Neural cell (in vitro differentiated cells): Measurements from ENCODE around the gene CD99. TPM values are rescaled to one million over a fixed set of nuclear protein-coding genes. Genes with fewer than 3 reads are reported as not detected.

Source experiments
- H2AFZ ChIP-seq: fragments of 200-600, 300-800 bp; sonication (generic), shearing (Covaris generic); 2 replicates; pipeline ENCODE4 v1.6.0; 2014; ENCODE audit warnings: low read depth, mild to moderate bottlenecking, antibody characterized with exemption, low read length, moderate library complexity
- H3F3A ChIP-seq: fragments of 200-600 bp; shearing (Covaris generic); 2 replicates; pipeline ENCODE4 v1.6.1; 2016; ENCODE audit warnings: mild to moderate bottlenecking, moderate library complexity, mixed read lengths, antibody characterized with exemption, low read length; ENCODE audit not compliant: insufficient read depth, poor library complexity, severe bottlenecking
- H3K27ac ChIP-seq: fragments of 200-600, 300-800 bp; sonication (generic), shearing (Covaris generic); 2 replicates; pipeline ENCODE4 v1.5.1; 2014; ENCODE audit warnings: mild to moderate bottlenecking, low read length, moderate library complexity
- H3K27me3 ChIP-seq: fragments of 300-800, 200-600 bp; sonication (generic), shearing (Covaris generic); 2 replicates; pipeline ENCODE4 v1.6.0; 2014; ENCODE audit warnings: mild to moderate bottlenecking, low read depth, low read length, moderate library complexity; ENCODE audit not compliant: insufficient read depth
- H3K36me3 ChIP-seq: fragments of 300-800, 200-600 bp; sonication (generic), shearing (Covaris generic); 2 replicates; pipeline ENCODE4 v1.5.1; 2014; ENCODE audit warnings: mild to moderate bottlenecking, antibody characterized with exemption, low read length, moderate library complexity; ENCODE audit not compliant: insufficient read depth
- H3K4me2 ChIP-seq: fragments of 300-800, 200-600 bp; sonication (generic), shearing (Covaris generic); 2 replicates; pipeline ENCODE4 v1.6.0; 2014; ENCODE audit warnings: mild to moderate bottlenecking, low read length
- H3K4me3 ChIP-seq: fragments of 300-800, 200-600 bp; sonication (generic), shearing (Covaris generic); 2 replicates; pipeline ENCODE4 v1.5.1; 2014; ENCODE audit warnings: mild to moderate bottlenecking, low read length, moderate library complexity
- H3K79me2 ChIP-seq: fragments of 200-600 bp; shearing (Covaris generic); replicated peaks from 2 replicates; pipeline ENCODE4 v1.6.0; 2014; ENCODE audit warnings: mild to moderate bottlenecking, low read length, moderate library complexity; ENCODE audit not compliant: insufficient read depth
- H3K9ac ChIP-seq: fragments of 300-800, 200-600 bp; sonication (generic), shearing (Covaris generic); 2 replicates; pipeline ENCODE4 v1.6.1; 2016; ENCODE audit warnings: mild to moderate bottlenecking, low read length, mixed read lengths
- H3K9me2 ChIP-seq: fragments of 200-600 bp; shearing (Covaris generic); 2 replicates; pipeline ENCODE4 v1.6.1; 2016; ENCODE audit warnings: mild to moderate bottlenecking, low read length, mixed read lengths; ENCODE audit not compliant: insufficient read depth
- H3K9me3 ChIP-seq: fragments of 200-600, 300-800 bp; sonication (generic), shearing (Covaris generic); 2 replicates; pipeline ENCODE4 v1.6.1; 2016; ENCODE audit warnings: mild to moderate bottlenecking, mixed run types, low read length, moderate library complexity, mixed read lengths
- H4K20me1 ChIP-seq: fragments of 200-600 bp; shearing (Covaris generic); 2 replicates; pipeline ENCODE4 v1.6.1; 2016; ENCODE audit warnings: mild to moderate bottlenecking, mixed run types; ENCODE audit not compliant: insufficient read depth
- EP300 ChIP-seq: fragments of 450-650 bp; conservative IDR thresholded peaks from 2 replicates; pipeline ENCODE4 v1.6.1; 2014; ENCODE audit warnings: antibody characterized with exemption, mild to moderate bottlenecking, moderate library complexity; ENCODE audit not compliant: poor library complexity, severe bottlenecking
- EZH2 ChIP-seq: fragments of 200-600, 300-800 bp; shearing (Covaris generic), sonication (generic); IDR thresholded peaks from 2 replicates; pipeline ENCODE4 v1.6.1; 2014; ENCODE audit warnings: antibody characterized with exemption, low read length, borderline replicate concordance, mild to moderate bottlenecking; ENCODE audit not compliant: insufficient read depth, poor library complexity, severe bottlenecking
- MXI1 ChIP-seq: fragments of 450-650 bp; conservative IDR thresholded peaks from 2 replicates; pipeline ENCODE4 v1.6.1; 2014; ENCODE audit warnings: antibody characterized with exemption, mild to moderate bottlenecking; ENCODE audit not compliant: poor library complexity, severe bottlenecking
- POLR2AphosphoS5 ChIP-seq: IDR thresholded peaks from 2 replicates; pipeline ENCODE4 v1.6.1; 2012
- RAD21 ChIP-seq: fragments of 450-650 bp; conservative IDR thresholded peaks from 2 replicates; pipeline ENCODE4 v1.6.1; 2014; ENCODE audit warnings: antibody characterized with exemption, mild to moderate bottlenecking, moderate library complexity
- SMC3 ChIP-seq: fragments of 450-650 bp; conservative IDR thresholded peaks from 2 replicates; pipeline ENCODE4 v1.6.1; 2014; ENCODE audit warnings: antibody characterized with exemption, mild to moderate bottlenecking, moderate library complexity; ENCODE audit not compliant: poor library complexity
- TAF1 ChIP-seq: IDR thresholded peaks from 2 replicates; pipeline ENCODE4 v1.6.1; 2012; ENCODE audit warnings: low read depth
- polyA plus RNA-seq: library from polyadenylated mRNA; depleted of rRNA; stranded (reverse); fragments of >200 nt; gene quantifications from 2 replicates; pipeline ENCODE4 v1.2.3, GENCODE V29; 2014
- TF ChIP-seq, protein P1 (sequence below): fragments of 450-650 bp; IDR thresholded peaks from 2 replicates; pipeline ENCODE4 v1.5.1; 2014; ENCODE audit warnings: antibody characterized with exemption, mild to moderate bottlenecking, moderate library complexity; ENCODE audit not compliant: poor library complexity, severe bottlenecking
- TF ChIP-seq, protein P2 (sequence below): IDR thresholded peaks from 2 replicates; pipeline ENCODE4 v1.6.1; 2012; ENCODE audit warnings: borderline replicate concordance

The CD99 gene
- polyA plus RNA-seq, 1 donor from 2014 or later: 6.6 TPM

GRCh38 chrX:2718821-2719220 is 27.7 kb downstream of the CD99 start:
- Histone ChIP-seq H3K9ac (no peak overlapping the region), H3F3A (no peaks in the 10 kb centered on the region), H3K4me2 (no peak overlapping the region), H3K9me3 (no peaks in the 10 kb centered on the region), H3K27ac (no peak overlapping the region), H3K4me3 (no peak overlapping the region), H4K20me1 (no peaks in the 10 kb centered on the region), H3K36me3 (no peaks in the 10 kb centered on the region), H2AFZ (no peak overlapping the region), H3K79me2 (no peaks in the 10 kb centered on the region), H3K9me2 (no peaks in the 10 kb centered on the region), H3K27me3 (no peaks in the 10 kb centered on the region)
- no peak for TF ChIP-seq EZH2
- TF ChIP-seq POLR2AphosphoS5: no peak
- TF ChIP-seq, protein P1, sequence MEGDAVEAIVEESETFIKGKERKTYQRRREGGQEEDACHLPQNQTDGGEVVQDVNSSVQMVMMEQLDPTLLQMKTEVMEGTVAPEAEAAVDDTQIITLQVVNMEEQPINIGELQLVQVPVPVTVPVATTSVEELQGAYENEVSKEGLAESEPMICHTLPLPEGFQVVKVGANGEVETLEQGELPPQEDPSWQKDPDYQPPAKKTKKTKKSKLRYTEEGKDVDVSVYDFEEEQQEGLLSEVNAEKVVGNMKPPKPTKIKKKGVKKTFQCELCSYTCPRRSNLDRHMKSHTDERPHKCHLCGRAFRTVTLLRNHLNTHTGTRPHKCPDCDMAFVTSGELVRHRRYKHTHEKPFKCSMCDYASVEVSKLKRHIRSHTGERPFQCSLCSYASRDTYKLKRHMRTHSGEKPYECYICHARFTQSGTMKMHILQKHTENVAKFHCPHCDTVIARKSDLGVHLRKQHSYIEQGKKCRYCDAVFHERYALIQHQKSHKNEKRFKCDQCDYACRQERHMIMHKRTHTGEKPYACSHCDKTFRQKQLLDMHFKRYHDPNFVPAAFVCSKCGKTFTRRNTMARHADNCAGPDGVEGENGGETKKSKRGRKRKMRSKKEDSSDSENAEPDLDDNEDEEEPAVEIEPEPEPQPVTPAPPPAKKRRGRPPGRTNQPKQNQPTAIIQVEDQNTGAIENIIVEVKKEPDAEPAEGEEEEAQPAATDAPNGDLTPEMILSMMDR: no peak
- no peak for TF ChIP-seq RAD21

GRCh38 chrX:2719774-2720447 is 28.8 kb downstream of the CD99 start:
- Histone ChIP-seq H4K20me1 (no peaks in the 10 kb centered on the region), H3K4me3 (no peak overlapping the region), H3K27ac (no peak overlapping the region), H3K9me2 (no peaks in the 10 kb centered on the region), H3K9ac (no peak overlapping the region), H3K79me2 (no peaks in the 10 kb centered on the region), H3K4me2 (no peak overlapping the region), H3K36me3 (no peaks in the 10 kb centered on the region), H3K9me3 (no peaks in the 10 kb centered on the region), H3F3A (no peaks in the 10 kb centered on the region), H3K27me3 (no peaks in the 10 kb centered on the region), H2AFZ (no peak overlapping the region)
- TF ChIP-seq POLR2AphosphoS5 (no peak), SMC3 (no peak), TAF1 (no peak), EZH2 (no peak), MXI1 (no peak), RAD21 (no peak), EP300 (no peak)
- TF ChIP-seq, protein P1: no peak
- TF ChIP-seq, protein P2, sequence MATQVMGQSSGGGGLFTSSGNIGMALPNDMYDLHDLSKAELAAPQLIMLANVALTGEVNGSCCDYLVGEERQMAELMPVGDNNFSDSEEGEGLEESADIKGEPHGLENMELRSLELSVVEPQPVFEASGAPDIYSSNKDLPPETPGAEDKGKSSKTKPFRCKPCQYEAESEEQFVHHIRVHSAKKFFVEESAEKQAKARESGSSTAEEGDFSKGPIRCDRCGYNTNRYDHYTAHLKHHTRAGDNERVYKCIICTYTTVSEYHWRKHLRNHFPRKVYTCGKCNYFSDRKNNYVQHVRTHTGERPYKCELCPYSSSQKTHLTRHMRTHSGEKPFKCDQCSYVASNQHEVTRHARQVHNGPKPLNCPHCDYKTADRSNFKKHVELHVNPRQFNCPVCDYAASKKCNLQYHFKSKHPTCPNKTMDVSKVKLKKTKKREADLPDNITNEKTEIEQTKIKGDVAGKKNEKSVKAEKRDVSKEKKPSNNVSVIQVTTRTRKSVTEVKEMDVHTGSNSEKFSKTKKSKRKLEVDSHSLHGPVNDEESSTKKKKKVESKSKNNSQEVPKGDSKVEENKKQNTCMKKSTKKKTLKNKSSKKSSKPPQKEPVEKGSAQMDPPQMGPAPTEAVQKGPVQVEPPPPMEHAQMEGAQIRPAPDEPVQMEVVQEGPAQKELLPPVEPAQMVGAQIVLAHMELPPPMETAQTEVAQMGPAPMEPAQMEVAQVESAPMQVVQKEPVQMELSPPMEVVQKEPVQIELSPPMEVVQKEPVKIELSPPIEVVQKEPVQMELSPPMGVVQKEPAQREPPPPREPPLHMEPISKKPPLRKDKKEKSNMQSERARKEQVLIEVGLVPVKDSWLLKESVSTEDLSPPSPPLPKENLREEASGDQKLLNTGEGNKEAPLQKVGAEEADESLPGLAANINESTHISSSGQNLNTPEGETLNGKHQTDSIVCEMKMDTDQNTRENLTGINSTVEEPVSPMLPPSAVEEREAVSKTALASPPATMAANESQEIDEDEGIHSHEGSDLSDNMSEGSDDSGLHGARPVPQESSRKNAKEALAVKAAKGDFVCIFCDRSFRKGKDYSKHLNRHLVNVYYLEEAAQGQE: no peak
